ENCODE data around the gene LINC01488.

DNA sequence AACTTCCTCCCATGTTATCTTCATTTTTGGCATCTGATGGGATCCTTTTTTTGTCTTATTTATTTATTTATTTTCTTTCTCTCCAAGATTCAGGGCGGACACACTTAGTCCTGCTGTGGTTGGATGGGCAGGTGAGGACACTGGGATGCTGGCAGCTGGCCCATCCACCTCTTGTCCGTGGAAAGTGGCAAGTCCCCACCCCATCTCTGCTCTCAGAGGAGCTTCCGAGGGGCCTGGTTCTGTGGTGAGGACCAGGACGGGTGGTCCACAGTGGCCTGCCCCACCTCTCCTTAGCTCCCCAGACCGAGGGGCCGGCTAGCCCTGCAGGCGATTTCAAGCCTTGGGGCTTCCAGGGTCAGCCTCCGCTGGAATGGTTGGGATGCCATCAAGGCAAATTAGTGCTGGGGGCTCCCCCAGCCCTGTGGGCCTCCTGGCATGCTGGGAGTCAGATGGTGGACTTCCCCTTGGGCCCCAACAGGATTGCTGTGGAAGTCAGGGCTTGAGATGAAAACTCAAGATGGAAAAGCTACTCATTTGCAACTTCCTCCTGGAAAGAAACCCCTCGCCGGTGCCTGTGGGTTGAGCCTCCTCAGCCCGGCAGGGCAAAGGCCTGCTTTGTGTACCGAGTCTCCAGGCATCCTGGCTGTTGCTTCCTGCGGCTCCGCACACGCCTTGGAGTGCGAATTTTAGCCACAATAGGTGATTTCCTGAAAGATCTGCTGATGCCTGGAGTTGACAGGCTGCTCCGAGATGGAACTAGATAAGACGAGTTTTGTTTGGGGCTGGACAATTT is 31.2 kb upstream of the LINC01488 start:
- TF ChIP-seq CTCF (IDR thresholded peaks at IDR 0.05) (no peak), POLR2AphosphoS5 (IDR thresholded peaks at IDR 0.05) (peak in 1 of 3 donors; percentile 41)

All from breast epithelium (tissue), 3 donors.